AG20443 (cell line): ENCODE measurements around the gene COG2.

Experiments
- DNase-seq: peaks from one replicate; pipeline ENCODE4 v3.0.0; 2012; ENCODE audit warnings: low spot score, mixed read lengths

Gene COG2

GRCh38 chr1:230701895-230702768, 59.9 kb downstream of the COG2 start:
- DNase-seq, result no peak

- no peak for DNase-seq
Observed at GRCh38 chr1:230702934-230703678, 60.8 kb downstream of the COG2 start.

GRCh38 chr1:230703679-230704385, 61.6 kb downstream of the COG2 start:
- no peak for DNase-seq

GRCh38 chr1:230704830-230705229, 62.5 kb downstream of the COG2 start:
- no peak for DNase-seq

- DNase-seq, result no peak
Observed at GRCh38 chr1:230705289-230706019, 63.2 kb downstream of the COG2 start.

- no peak for DNase-seq
Observed at GRCh38 chr1:230706020-230706699, 63.9 kb downstream of the COG2 start.

- DNase-seq, result no peak
Observed at GRCh38 chr1:230706887-230707731, 64.8 kb downstream of the COG2 start.

- no peak for DNase-seq
Observed at GRCh38 chr1:230707732-230708630, 65.7 kb downstream of the COG2 start.

GRCh38 chr1:230708631-230709580, 66.6 kb downstream of the COG2 start:
- DNase-seq, result peak; percentile 74

GRCh38 chr1:230709619-230710542, 67.6 kb downstream of the COG2 start:
- DNase-seq, result no peak

GRCh38 chr1:230710543-230710904, 68.2 kb downstream of the COG2 start:
- no peak for DNase-seq

GRCh38 chr1:230711245-230711644, 69.0 kb downstream of the COG2 start:
- DNase-seq, result no peak

GRCh38 chr1:230712470-230712942, 70.2 kb downstream of the COG2 start:
- DNase-seq, result no peak

GRCh38 chr1:230713138-230713537, 70.9 kb downstream of the COG2 start:
- DNase-seq, result no peak

GRCh38 chr1:230713547-230713914, 71.2 kb downstream of the COG2 start:
- no peak for DNase-seq

- DNase-seq, result peak; percentile 92
Observed at GRCh38 chr1:230713915-230714764, 71.9 kb downstream of the COG2 start, which contains the start of gene AGT. Gene AGT, minus strand, starts transcription at chr1:230714122. Its CDS starts 3,299 bp downstream, at chr1:230710823.
